AG04449 (cell line): ENCODE data around the gene ZNF532.

Experiments used
- CTCF ChIA-PET: fragments of 350-600 bp; formaldehyde crosslinking; extraction: SDS; loops from one replicate; lab custom pipeline; 2021; ENCODE audit warnings: antibody characterized with exemption; lab: Yijun Ruan, JAX
- POLR2A ChIA-PET: fragments of 400-600, 350-600 bp; formaldehyde crosslinking; extraction: SDS; loops from one replicate; lab custom pipeline; 2020; ENCODE audit warnings: antibody characterized with exemption, inconsistent platforms; lab: Yijun Ruan, JAX
- DNase-seq: peaks from one replicate; pipeline ENCODE4 v3.0.0-alpha.2; 2010; ENCODE audit warnings: low read depth, low spot score
- H3K4me3 ChIP-seq: 2 replicates; pipeline ENCODE4 v1.5.1; 2011; ENCODE audit warnings: low read depth, mild to moderate bottlenecking, control low read depth, low read length
- CTCF ChIP-seq: IDR thresholded peaks from one replicate; pipeline ENCODE4 v1.5.1; 2011; ENCODE audit warnings: mild to moderate bottlenecking, moderate library complexity, low read length, control low read depth, inconsistent platforms; ENCODE audit not compliant: insufficient read depth; ENCODE audit errors: missing control alignments

Gene ZNF532

GRCh38 chr18:58998401-58999203, 133.9 kb downstream of the ZNF532 start:
- no peak overlapping the region for H3K4me3 ChIP-seq
- POLR2A ChIA-PET: interaction anchor here (0.5 kb wide), 1 partner anchor 40 kb away, joined by 3 read pairs; no protein-coding TSS in a partner anchor
- CTCF ChIA-PET: interaction anchor here (1.1 kb wide), 1 partner anchor 217 kb away, joined by 3 read pairs; no protein-coding TSS in a partner anchor
- DNase-seq: no peak
- no peak for TF ChIP-seq CTCF

- no peak overlapping the region for H3K4me3 ChIP-seq
- ChIA-PET POLR2A (no interaction called here), CTCF (interaction anchor here (1.3 kb wide), 1 partner anchor 56 kb away, joined by 3 read pairs; no protein-coding TSS in a partner anchor)
- TF ChIP-seq CTCF: no peak
- no peak for DNase-seq
These were observed 136.5 kb downstream of the ZNF532 start for GRCh38 chr18:59001166-59001565.

DNA sequence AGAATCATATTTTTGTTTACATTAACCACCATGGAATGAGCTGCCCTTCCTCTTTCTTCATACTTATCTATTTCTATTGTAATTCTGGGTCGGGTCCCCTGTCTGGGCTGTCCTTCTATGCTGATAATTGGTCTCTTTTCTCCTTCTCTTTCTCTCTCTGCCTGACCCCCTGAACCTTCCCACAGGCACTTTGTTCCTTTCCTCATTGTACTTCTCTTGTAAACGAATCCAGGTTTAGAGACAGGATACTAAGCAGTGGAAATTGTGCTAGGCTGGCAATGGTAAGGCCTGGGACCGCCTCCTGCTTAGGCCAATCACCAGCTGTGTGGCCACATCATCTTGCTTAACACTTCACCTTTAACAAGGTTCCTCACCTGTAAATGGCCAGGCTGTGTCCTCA, 137.0 kb downstream of the ZNF532 start:
- DNase-seq: no peak
- ChIA-PET CTCF (interaction anchor here (1.3 kb wide), 1 partner anchor 55 kb away, joined by 3 read pairs; no protein-coding TSS in a partner anchor), POLR2A (no interaction called here)
- TF ChIP-seq CTCF: no peak
- no peak overlapping the region for H3K4me3 ChIP-seq

DNA sequence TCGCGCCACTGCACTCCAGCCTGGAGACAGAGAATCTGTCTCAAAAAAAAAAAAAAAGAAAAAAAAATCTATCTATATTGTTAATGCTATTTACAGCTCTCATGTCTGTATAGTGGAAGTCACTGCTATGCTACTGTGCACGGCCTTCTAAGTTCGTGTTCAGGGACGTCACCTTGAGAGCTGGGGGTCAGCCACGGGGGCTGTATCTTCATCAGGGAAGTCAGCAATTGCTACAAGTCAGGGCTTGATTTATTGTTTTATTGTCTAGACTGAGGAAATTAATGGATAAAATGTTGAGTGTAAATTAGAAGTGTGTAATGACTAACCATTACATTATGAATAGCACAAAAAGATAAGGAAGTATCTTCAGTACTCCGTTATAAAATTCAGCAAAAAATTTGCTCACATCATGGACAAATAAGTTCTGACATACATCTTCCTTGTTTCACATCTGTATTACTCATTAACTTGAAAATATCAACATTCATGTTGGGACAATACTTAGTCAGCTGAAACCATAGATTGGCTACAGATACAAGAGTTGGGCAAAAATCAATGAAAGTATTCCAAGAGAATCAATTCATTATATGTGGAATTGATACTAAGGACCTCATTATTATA, 138.4 kb downstream of the ZNF532 start:
- TF ChIP-seq CTCF: no peak
- POLR2A ChIA-PET: no interaction called here
- H3K4me3 ChIP-seq: no peak overlapping the region
- no peak for DNase-seq
- CTCF ChIA-PET: no interaction called here

DNA sequence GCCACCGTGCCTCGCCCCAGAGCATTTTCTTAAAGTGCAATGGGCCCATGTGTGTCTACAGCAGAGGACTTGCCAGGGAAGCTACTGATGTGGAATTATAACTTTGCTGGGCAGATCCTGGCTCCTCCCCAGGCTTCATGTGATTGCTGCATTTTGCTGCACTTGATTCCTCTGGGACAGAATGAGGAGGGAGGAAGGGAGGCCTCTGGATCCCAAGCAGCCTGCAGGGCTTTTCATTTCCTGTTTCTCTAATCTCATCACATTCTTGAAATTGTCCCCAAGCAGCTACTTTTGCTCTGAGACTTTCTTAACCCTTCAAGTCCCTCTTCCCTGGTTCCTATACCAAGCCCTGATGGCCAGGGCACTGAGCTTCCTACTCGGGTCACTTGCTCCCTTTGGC, 140.6 kb downstream of the ZNF532 start:
- TF ChIP-seq CTCF: no peak
- ChIA-PET POLR2A (no interaction called here), CTCF (no interaction called here)
- DNase-seq: peak; percentile 49
- no peak overlapping the region for H3K4me3 ChIP-seq

DNA sequence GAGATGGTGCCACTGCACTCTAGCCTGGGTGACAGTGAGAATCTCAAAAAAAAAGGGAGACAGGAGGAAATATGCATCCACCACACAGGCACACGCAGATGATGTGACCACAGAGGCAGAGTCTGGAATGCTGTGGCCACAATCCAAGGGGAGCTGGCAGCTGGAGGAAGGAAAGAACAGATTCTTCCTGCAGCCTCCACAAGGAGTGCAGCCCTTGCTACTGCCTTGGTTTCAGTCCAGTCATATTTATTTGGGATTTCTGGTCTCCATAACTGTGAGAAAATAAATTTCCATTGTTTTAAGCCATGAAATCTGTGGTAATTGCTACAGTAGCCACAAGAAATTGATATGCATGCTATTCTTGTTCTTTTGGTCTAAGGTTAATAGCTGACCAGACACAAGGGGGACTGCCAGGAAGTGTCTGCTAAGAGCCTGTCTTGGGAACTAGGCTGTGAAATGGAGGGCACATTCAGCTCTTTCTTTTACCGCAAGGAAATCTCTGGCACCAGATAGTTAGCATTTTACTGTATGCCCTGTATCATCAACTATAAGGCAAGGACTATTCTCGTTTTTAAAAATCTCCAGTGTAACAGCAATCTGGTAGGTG, 141.9 kb downstream of the ZNF532 start:
- H3K4me3 ChIP-seq: no peak overlapping the region
- CTCF ChIA-PET: interaction anchor here (0.8 to 1.7 kb wide), 3 partner anchors 10 to 224 kb away, joined by 3 to 4 read pairs (median 3); no protein-coding TSS in a partner anchor
- TF ChIP-seq CTCF: no peak
- no peak for DNase-seq
- POLR2A ChIA-PET: no interaction called here
